GM23338 (cell line): ENCODE measurements around the gene INPP5A. TPM values are rescaled to one million over a fixed set of nuclear protein-coding genes. Genes with fewer than 3 reads are reported as not detected.

Source experiments
- ATAC-seq: fragments of 200-7000 bp; cut with Tn5 transposase; 3 replicates; pipeline ENCODE4 v1.9.1; 2020
- DNase-seq: peaks from one replicate; pipeline ENCODE4 v3.0.0-alpha.2; 2015; ENCODE audit warnings: low spot score
- H2AFZ ChIP-seq: fragments of 200-600 bp; sonication (generic); 2 replicates; pipeline ENCODE4 v1.8.0; 2016; ENCODE audit warnings: antibody characterized with exemption, mild to moderate bottlenecking, moderate library complexity
- H3F3A ChIP-seq: fragments of 200-600 bp; sonication (generic); replicated peaks from 2 replicates; pipeline ENCODE4 v1.8.0; 2017; ENCODE audit warnings: antibody characterized with exemption, mixed run types, low read depth
- H3K27ac ChIP-seq: fragments of 200-600 bp; sonication (generic); 2 replicates; pipeline ENCODE4 v1.6.1; 2016; ENCODE audit warnings: low read depth
- H3K27me3 ChIP-seq: fragments of 200-600 bp; sonication (generic); 2 replicates; pipeline ENCODE4 v1.8.0; 2016; ENCODE audit warnings: mild to moderate bottlenecking, mixed run types, moderate library complexity; ENCODE audit not compliant: insufficient read depth
- H3K36me3 ChIP-seq: fragments of 200-600 bp; sonication (generic); 2 replicates; pipeline ENCODE4 v1.8.0; 2016; ENCODE audit warnings: mild to moderate bottlenecking; ENCODE audit not compliant: insufficient read depth
- H3K4me1 ChIP-seq: fragments of 200-600 bp; sonication (generic); 2 replicates; pipeline ENCODE4 v1.8.0; 2016; ENCODE audit warnings: mild to moderate bottlenecking, moderate library complexity; ENCODE audit not compliant: insufficient read depth
- H3K4me2 ChIP-seq: fragments of 200-600 bp; sonication (generic); 2 replicates; pipeline ENCODE4 v1.7.1; 2017; ENCODE audit warnings: mixed run types
- H3K4me3 ChIP-seq: fragments of 200-600 bp; sonication (generic); 2 replicates; pipeline ENCODE4 v1.6.1; 2016; ENCODE audit warnings: mixed run types
- H3K79me2 ChIP-seq: fragments of 200-600 bp; sonication (generic); replicated peaks from 2 replicates; pipeline ENCODE4 v1.8.0; 2017; ENCODE audit warnings: mild to moderate bottlenecking; ENCODE audit not compliant: insufficient read depth
- H3K9me2 ChIP-seq: fragments of 200-600 bp; sonication (generic); 2 replicates; pipeline ENCODE4 v1.8.0; 2017; ENCODE audit not compliant: insufficient read depth
- H4K20me1 ChIP-seq: fragments of 200-600 bp; sonication (generic); replicated peaks from 2 replicates; pipeline ENCODE4 v1.8.0; 2017; ENCODE audit warnings: mild to moderate bottlenecking; ENCODE audit not compliant: insufficient read depth
- H3K27ac Mint-ChIP-seq: 2 replicates; pipeline ENCODE4 v1.8.0; 2020; ENCODE audit warnings: inconsistent platforms, mild to moderate bottlenecking, moderate library complexity, mixed read lengths
- H3K27me3 Mint-ChIP-seq: 3 replicates; pipeline ENCODE4 v1.8.0; 2022; ENCODE audit warnings: low read depth, mild to moderate bottlenecking, moderate library complexity, mixed read lengths, inconsistent platforms; ENCODE audit not compliant: insufficient read depth, poor library complexity
- H3K36me3 Mint-ChIP-seq: 3 replicates; pipeline ENCODE4 v1.8.0; 2021; ENCODE audit warnings: low read depth, mild to moderate bottlenecking, inconsistent platforms, moderate library complexity, mixed read lengths
- H3K4me1 Mint-ChIP-seq: 3 replicates; pipeline ENCODE4 v1.8.0; 2020; ENCODE audit warnings: mild to moderate bottlenecking, inconsistent platforms, mixed read lengths
- H3K4me3 Mint-ChIP-seq: 3 replicates; pipeline ENCODE4 v1.8.0; 2021; ENCODE audit warnings: moderate library complexity, mild to moderate bottlenecking, inconsistent platforms, mixed read lengths
- H3K9me3 Mint-ChIP-seq: 3 replicates; pipeline ENCODE4 v1.8.0; 2020; ENCODE audit warnings: moderate library complexity, mild to moderate bottlenecking, inconsistent platforms, mixed read lengths
- CREB1 ChIP-seq: fragments of 250-450 bp; sonication (Bioruptor Pico); IDR thresholded peaks from 2 replicates; pipeline ENCODE4 v1.5.0; 2020; ENCODE audit warnings: low read depth, mild to moderate bottlenecking, moderate library complexity
- EZH2 ChIP-seq: fragments of 200-600 bp; sonication (generic); IDR thresholded peaks from one replicate; pipeline ENCODE4 v1.8.0; 2017; ENCODE audit warnings: antibody characterized with exemption, mild to moderate bottlenecking, low read depth; ENCODE audit not compliant: unreplicated experiment
- EZH2phosphoT487 ChIP-seq: fragments of 200-600 bp; sonication (generic); IDR thresholded peaks from one replicate; pipeline ENCODE4 v1.8.1; 2018; ENCODE audit warnings: antibody characterized with exemption; ENCODE audit not compliant: unreplicated experiment
- JUNB ChIP-seq: IDR thresholded peaks from one replicate; pipeline ENCODE4 v1.6.1; 2016; ENCODE audit warnings: antibody characterized with exemption; ENCODE audit not compliant: unreplicated experiment
- NANOG ChIP-seq: IDR thresholded peaks from 2 replicates; pipeline ENCODE4 v1.6.1; 2016; ENCODE audit warnings: antibody characterized with exemption, borderline replicate concordance
- POLR2AphosphoS5 ChIP-seq: IDR thresholded peaks from 2 replicates; pipeline ENCODE4 v1.6.1; 2016; ENCODE audit warnings: antibody characterized with exemption, low read depth
- STAT1 ChIP-seq: IDR thresholded peaks from one replicate; pipeline ENCODE4 v1.6.1; 2016; ENCODE audit warnings: antibody characterized with exemption; ENCODE audit not compliant: unreplicated experiment
- ZNF114 ChIP-seq: fragments of 250-450 bp; sonication (Bioruptor Pico); IDR thresholded peaks from 2 replicates; pipeline ENCODE4 v1.5.0; 2020; ENCODE audit warnings: mild to moderate bottlenecking, moderate library complexity
- ZNF331 ChIP-seq: fragments of 250-450 bp; sonication (Bioruptor Pico); IDR thresholded peaks from 2 replicates; pipeline ENCODE4 v1.5.0; 2020; ENCODE audit warnings: low read depth, mild to moderate bottlenecking, moderate library complexity
- polyA plus RNA-seq: library from polyadenylated mRNA; unstranded; fragments of >200 nt; fragmentation: Nextera tagmentation; extraction: Ambion mirVana; gene quantifications from 2 replicates; pipeline ENCODE4 v1.2.1, GENCODE V29; 2016
- total RNA-seq: library from RNA; depleted of rRNA; stranded (reverse); fragments of >200 nt; shearing (Covaris generic); gene quantifications from 2 replicates; pipeline ENCODE4 v1.2.3, GENCODE V29; 2014
- TF ChIP-seq, protein P1 (sequence below): IDR thresholded peaks from one replicate; pipeline ENCODE4 v1.6.1; 2018; ENCODE audit warnings: antibody characterized with exemption; ENCODE audit not compliant: unreplicated experiment
- TF ChIP-seq, protein P2 (sequence below): fragments of 250-450 bp; sonication (Bioruptor Pico); IDR thresholded peaks from 2 replicates; pipeline ENCODE4 v1.5.0; 2020; ENCODE audit warnings: mild to moderate bottlenecking, moderate library complexity
- TF ChIP-seq, protein P3 (sequence below): IDR thresholded peaks from 2 replicates; pipeline ENCODE4 v1.6.1; 2016; ENCODE audit warnings: antibody characterized with exemption
- TF ChIP-seq, protein P4 (sequence below), 2 experiments: fragments of 200-600 bp in 1 of 2; sonication (generic) in 1 of 2; conservative IDR thresholded peaks; 2 replicates each; pipeline versions ENCODE4 v1.5.1 to v1.6.1; 2016 to 2017; ENCODE audit warnings: antibody characterized with exemption in 2 of 2, low read depth in 2 of 2, mild to moderate bottlenecking in 2 of 2, moderate library complexity in 1 of 2

The INPP5A gene
- total and polyA plus RNA-seq, 2 experiments from 2014 or later: 5.9 to 40.6 TPM

DNA sequence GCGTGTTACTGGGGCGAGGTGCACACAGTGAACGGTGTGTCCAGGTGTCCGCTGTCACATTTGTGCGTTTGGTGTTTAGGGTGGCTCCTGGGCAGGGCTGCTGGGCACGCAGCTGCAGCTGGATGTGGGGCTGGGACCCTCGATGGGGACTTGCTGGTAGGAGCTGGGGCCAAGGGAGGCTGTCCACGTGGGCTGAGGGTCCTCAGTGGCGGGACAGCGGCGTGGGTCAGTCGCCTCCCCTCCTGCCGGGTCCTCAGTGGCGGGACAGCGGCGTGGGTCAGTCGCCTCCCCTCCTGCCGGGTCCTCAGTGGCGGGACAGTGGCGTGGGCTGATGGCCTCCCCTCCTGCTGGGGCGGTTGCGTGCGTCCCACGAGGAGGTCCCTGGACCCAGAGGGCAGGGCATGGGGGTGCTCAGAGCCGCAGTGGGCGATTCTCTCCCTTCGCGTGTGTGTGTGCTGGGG lies 68.5 kb downstream of the INPP5A start:
- ATAC-seq: no peak

More for the DNA sequence above, 68.5 kb downstream of the INPP5A start:
- H3K9me3 Mint-ChIP-seq: peaks cover 17% of the 10 kb centered on the region
- no peak overlapping the region for H3K4me2 ChIP-seq
- no peak overlapping the region for H3K4me3 ChIP-seq
- H3K4me3 Mint-ChIP-seq: no peak overlapping the region
- no peak overlapping the region for H3K27ac Mint-ChIP-seq
- H3K79me2 ChIP-seq: peaks cover 3% of the 10 kb centered on the region; the same call in 1 of the 2 replicates
- TF ChIP-seq EZH2phosphoT487: no peak
- no peak for TF ChIP-seq NANOG
- TF ChIP-seq ZNF114 (CRISPR knock-in tag): no peak
- no peak for TF ChIP-seq STAT1
- TF ChIP-seq EZH2: no peak
- TF ChIP-seq CREB1 (CRISPR knock-in tag): no peak
- TF ChIP-seq, protein P1, sequence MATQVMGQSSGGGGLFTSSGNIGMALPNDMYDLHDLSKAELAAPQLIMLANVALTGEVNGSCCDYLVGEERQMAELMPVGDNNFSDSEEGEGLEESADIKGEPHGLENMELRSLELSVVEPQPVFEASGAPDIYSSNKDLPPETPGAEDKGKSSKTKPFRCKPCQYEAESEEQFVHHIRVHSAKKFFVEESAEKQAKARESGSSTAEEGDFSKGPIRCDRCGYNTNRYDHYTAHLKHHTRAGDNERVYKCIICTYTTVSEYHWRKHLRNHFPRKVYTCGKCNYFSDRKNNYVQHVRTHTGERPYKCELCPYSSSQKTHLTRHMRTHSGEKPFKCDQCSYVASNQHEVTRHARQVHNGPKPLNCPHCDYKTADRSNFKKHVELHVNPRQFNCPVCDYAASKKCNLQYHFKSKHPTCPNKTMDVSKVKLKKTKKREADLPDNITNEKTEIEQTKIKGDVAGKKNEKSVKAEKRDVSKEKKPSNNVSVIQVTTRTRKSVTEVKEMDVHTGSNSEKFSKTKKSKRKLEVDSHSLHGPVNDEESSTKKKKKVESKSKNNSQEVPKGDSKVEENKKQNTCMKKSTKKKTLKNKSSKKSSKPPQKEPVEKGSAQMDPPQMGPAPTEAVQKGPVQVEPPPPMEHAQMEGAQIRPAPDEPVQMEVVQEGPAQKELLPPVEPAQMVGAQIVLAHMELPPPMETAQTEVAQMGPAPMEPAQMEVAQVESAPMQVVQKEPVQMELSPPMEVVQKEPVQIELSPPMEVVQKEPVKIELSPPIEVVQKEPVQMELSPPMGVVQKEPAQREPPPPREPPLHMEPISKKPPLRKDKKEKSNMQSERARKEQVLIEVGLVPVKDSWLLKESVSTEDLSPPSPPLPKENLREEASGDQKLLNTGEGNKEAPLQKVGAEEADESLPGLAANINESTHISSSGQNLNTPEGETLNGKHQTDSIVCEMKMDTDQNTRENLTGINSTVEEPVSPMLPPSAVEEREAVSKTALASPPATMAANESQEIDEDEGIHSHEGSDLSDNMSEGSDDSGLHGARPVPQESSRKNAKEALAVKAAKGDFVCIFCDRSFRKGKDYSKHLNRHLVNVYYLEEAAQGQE: no peak
- TF ChIP-seq, protein P2, sequence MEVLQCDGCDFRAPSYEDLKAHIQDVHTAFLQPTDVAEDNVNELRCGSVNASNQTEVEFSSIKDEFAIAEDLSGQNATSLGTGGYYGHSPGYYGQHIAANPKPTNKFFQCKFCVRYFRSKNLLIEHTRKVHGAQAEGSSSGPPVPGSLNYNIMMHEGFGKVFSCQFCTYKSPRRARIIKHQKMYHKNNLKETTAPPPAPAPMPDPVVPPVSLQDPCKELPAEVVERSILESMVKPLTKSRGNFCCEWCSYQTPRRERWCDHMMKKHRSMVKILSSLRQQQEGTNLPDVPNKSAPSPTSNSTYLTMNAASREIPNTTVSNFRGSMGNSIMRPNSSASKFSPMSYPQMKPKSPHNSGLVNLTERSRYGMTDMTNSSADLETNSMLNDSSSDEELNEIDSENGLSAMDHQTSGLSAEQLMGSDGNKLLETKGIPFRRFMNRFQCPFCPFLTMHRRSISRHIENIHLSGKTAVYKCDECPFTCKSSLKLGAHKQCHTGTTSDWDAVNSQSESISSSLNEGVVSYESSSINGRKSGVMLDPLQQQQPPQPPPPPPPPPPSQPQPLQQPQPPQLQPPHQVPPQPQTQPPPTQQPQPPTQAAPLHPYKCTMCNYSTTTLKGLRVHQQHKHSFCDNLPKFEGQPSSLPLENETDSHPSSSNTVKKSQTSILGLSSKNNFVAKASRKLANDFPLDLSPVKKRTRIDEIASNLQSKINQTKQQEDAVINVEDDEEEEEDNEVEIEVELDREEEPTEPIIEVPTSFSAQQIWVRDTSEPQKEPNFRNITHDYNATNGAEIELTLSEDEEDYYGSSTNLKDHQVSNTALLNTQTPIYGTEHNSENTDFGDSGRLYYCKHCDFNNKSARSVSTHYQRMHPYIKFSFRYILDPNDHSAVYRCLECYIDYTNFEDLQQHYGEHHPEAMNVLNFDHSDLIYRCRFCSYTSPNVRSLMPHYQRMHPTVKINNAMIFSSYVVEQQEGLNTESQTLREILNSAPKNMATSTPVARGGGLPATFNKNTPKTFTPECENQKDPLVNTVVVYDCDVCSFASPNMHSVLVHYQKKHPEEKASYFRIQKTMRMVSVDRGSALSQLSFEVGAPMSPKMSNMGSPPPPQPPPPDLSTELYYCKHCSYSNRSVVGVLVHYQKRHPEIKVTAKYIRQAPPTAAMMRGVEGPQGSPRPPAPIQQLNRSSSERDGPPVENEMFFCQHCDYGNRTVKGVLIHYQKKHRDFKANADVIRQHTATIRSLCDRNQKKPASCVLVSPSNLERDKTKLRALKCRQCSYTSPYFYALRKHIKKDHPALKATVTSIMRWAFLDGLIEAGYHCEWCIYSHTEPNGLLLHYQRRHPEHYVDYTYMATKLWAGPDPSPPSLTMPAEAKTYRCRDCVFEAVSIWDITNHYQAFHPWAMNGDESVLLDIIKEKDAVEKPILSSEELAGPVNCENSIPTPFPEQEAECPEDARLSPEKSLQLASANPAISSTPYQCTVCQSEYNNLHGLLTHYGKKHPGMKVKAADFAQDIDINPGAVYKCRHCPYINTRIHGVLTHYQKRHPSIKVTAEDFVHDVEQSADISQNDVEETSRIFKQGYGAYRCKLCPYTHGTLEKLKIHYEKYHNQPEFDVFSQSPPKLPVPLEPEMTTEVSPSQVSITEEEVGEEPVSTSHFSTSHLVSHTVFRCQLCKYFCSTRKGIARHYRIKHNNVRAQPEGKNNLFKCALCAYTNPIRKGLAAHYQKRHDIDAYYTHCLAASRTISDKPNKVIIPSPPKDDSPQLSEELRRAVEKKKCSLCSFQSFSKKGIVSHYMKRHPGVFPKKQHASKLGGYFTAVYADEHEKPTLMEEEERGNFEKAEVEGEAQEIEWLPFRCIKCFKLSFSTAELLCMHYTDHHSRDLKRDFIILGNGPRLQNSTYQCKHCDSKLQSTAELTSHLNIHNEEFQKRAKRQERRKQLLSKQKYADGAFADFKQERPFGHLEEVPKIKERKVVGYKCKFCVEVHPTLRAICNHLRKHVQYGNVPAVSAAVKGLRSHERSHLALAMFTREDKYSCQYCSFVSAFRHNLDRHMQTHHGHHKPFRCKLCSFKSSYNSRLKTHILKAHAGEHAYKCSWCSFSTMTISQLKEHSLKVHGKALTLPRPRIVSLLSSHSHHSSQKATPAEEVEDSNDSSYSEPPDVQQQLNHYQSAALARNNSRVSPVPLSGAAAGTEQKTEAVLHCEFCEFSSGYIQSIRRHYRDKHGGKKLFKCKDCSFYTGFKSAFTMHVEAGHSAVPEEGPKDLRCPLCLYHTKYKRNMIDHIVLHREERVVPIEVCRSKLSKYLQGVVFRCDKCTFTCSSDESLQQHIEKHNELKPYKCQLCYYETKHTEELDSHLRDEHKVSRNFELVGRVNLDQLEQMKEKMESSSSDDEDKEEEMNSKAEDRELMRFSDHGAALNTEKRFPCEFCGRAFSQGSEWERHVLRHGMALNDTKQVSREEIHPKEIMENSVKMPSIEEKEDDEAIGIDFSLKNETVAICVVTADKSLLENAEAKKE (CRISPR knock-in tag): no peak
- TF ChIP-seq, protein P3, sequence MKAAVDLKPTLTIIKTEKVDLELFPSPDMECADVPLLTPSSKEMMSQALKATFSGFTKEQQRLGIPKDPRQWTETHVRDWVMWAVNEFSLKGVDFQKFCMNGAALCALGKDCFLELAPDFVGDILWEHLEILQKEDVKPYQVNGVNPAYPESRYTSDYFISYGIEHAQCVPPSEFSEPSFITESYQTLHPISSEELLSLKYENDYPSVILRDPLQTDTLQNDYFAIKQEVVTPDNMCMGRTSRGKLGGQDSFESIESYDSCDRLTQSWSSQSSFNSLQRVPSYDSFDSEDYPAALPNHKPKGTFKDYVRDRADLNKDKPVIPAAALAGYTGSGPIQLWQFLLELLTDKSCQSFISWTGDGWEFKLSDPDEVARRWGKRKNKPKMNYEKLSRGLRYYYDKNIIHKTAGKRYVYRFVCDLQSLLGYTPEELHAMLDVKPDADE: no peak
- TF ChIP-seq, protein P4, sequence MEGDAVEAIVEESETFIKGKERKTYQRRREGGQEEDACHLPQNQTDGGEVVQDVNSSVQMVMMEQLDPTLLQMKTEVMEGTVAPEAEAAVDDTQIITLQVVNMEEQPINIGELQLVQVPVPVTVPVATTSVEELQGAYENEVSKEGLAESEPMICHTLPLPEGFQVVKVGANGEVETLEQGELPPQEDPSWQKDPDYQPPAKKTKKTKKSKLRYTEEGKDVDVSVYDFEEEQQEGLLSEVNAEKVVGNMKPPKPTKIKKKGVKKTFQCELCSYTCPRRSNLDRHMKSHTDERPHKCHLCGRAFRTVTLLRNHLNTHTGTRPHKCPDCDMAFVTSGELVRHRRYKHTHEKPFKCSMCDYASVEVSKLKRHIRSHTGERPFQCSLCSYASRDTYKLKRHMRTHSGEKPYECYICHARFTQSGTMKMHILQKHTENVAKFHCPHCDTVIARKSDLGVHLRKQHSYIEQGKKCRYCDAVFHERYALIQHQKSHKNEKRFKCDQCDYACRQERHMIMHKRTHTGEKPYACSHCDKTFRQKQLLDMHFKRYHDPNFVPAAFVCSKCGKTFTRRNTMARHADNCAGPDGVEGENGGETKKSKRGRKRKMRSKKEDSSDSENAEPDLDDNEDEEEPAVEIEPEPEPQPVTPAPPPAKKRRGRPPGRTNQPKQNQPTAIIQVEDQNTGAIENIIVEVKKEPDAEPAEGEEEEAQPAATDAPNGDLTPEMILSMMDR (conservative IDR thresholded peaks at IDR 0.05; ENCODE audit: low read depth in 2 of 2): no peak
- TF ChIP-seq POLR2AphosphoS5: no peak
- TF ChIP-seq ZNF331 (CRISPR knock-in tag): no peak
- TF ChIP-seq JUNB: no peak
- DNase-seq: no peak
- no peaks in the 10 kb centered on the region for H3F3A ChIP-seq
- H3K4me1 Mint-ChIP-seq: peaks cover 5% of the 10 kb centered on the region; the same call in 1 of the 3 replicates
- peaks cover 3% of the 10 kb centered on the region; the same call in 1 of the 2 replicates for H4K20me1 ChIP-seq
- H3K36me3 ChIP-seq: no peaks in the 10 kb centered on the region
- no peaks in the 10 kb centered on the region for H3K27me3 ChIP-seq
- no peaks in the 10 kb centered on the region for H3K9me2 ChIP-seq
- peaks cover 4% of the 10 kb centered on the region for H3K27me3 Mint-ChIP-seq
- peaks cover 14% of the 10 kb centered on the region for H3K36me3 Mint-ChIP-seq
- H3K4me1 ChIP-seq: no peaks in the 10 kb centered on the region
- H3K27ac ChIP-seq: no peak overlapping the region
- no peak overlapping the region for H2AFZ ChIP-seq
